Heart left ventricle (tissue), 13 donors: ENCODE data around the gene VPS33A.

Source experiments
- POLR2A ChIP-seq, 2 donors: fragments of 450-650 bp; IDR thresholded peaks; one replicate each; pipeline ENCODE4 v1.6.1; 2017; ENCODE audit warnings: antibody characterized with exemption in 2 of 2, mild to moderate bottlenecking in 2 of 2, moderate library complexity in 2 of 2
- TF ChIP-seq, protein P1 (sequence below), 12 donors: fragments of 200-600 bp; sonication (generic) in 4 of 12; IDR thresholded peaks; one replicate each; pipeline versions ENCODE4 v1.5.0 to v1.8.0; 2018 to 2022; ENCODE audit warnings: antibody characterized with exemption in 12 of 12, mild to moderate bottlenecking in 5 of 12
- donor health status: ischemic (EF 13 %, LVEDD 7.1; RV severe dilation, severe dysfunction).
- donor health status: DM: no; HTN: yes; CAD: no.
- donor health status: DM: no; HTN: no; CAD: no.
- donor health status: ischemic (EF 25% LVEDD 6.9; RV normal size, moderate dysfunction).
- donor health status: ischemic (EF 25% LVEDD 5.7; RV mildly dilated, moderate dysfunction).
- donor health status: ischemic (EF 35%, LVEDD 5.7; RV mildly dilated, moderate dysfunction).
- donor health status: nonischemic (EF 11% LVEDD 7.7; RV severe dilation, severe dysfunction).
- donor health status: DM: yes; HTN: yes; CAD: no.
- donor health status: PGD.
- donor health status: ischemic (EF 29% LVEDD 5.4; RV normal size, mild dysfunction).
- donor health status: nonischemic (EF 23%, LVEDD 6.1; RV moderate dilation, normal function).

- TF ChIP-seq, protein P1, sequence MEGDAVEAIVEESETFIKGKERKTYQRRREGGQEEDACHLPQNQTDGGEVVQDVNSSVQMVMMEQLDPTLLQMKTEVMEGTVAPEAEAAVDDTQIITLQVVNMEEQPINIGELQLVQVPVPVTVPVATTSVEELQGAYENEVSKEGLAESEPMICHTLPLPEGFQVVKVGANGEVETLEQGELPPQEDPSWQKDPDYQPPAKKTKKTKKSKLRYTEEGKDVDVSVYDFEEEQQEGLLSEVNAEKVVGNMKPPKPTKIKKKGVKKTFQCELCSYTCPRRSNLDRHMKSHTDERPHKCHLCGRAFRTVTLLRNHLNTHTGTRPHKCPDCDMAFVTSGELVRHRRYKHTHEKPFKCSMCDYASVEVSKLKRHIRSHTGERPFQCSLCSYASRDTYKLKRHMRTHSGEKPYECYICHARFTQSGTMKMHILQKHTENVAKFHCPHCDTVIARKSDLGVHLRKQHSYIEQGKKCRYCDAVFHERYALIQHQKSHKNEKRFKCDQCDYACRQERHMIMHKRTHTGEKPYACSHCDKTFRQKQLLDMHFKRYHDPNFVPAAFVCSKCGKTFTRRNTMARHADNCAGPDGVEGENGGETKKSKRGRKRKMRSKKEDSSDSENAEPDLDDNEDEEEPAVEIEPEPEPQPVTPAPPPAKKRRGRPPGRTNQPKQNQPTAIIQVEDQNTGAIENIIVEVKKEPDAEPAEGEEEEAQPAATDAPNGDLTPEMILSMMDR (IDR thresholded peaks at IDR 0.05) = no peak
- no peak for TF ChIP-seq POLR2A (IDR thresholded peaks at IDR 0.05)
Observed at GRCh38 chr12:122230798-122231197, 35.5 kb downstream of the VPS33A start.
